Liver (tissue), 9 donors: ENCODE data around the gene PRRG1. TPM values are rescaled to one million over a fixed set of nuclear protein-coding genes. Genes with fewer than 3 reads are reported as not detected.

ENCODE experiments used
- DNase-seq: peaks from one replicate; pipeline ENCODE4 v3.0.0-alpha.2; 2017; ENCODE audit warnings: low spot score
- H3K27ac ChIP-seq, 2 donors: one replicate each; pipeline ENCODE4 v1.7.0; 2013; ENCODE audit warnings: inconsistent platforms in 2 of 2, low read length in 2 of 2, control low read depth in 1 of 2, low read depth in 1 of 2, mild to moderate bottlenecking in 1 of 2
- H3K27me3 ChIP-seq, 4 donors: one replicate each; pipeline versions ENCODE4 v1.6.1 to v1.7.0; 2013; ENCODE audit warnings: low read length in 3 of 4, inconsistent platforms in 1 of 4, mild to moderate bottlenecking in 1 of 4, moderate library complexity in 1 of 4; ENCODE audit not compliant: control insufficient read depth in 4 of 4, insufficient read depth in 4 of 4
- H3K36me3 ChIP-seq, 4 donors: one replicate each; pipeline versions ENCODE4 v1.6.1 to v1.7.0; 2013; ENCODE audit warnings: low read length in 3 of 4, mild to moderate bottlenecking in 3 of 4, low read depth in 1 of 4, moderate library complexity in 1 of 4; ENCODE audit not compliant: control insufficient read depth in 4 of 4, insufficient read depth in 3 of 4
- H3K4me1 ChIP-seq, 4 donors: one replicate each; pipeline versions ENCODE4 v1.6.1 to v1.7.0; 2013; ENCODE audit warnings: low read length in 3 of 4, mild to moderate bottlenecking in 3 of 4, moderate library complexity in 1 of 4; ENCODE audit not compliant: control insufficient read depth in 4 of 4, insufficient read depth in 4 of 4
- H3K4me3 ChIP-seq, 3 donors: one replicate each; pipeline versions ENCODE4 v1.6.1 to v1.7.0; 2013; ENCODE audit warnings: low read length in 3 of 3, control low read depth in 1 of 3, low read depth in 1 of 3, mild to moderate bottlenecking in 1 of 3
- H3K9ac ChIP-seq, 2 donors: one replicate each; pipeline ENCODE4 v1.7.0; 2013; ENCODE audit warnings: low read length in 2 of 2, mild to moderate bottlenecking in 2 of 2, moderate library complexity in 2 of 2, control low read depth in 1 of 2, low read depth in 1 of 2
- H3K9me3 ChIP-seq, 4 donors: one replicate each; pipeline versions ENCODE4 v1.6.1 to v1.7.0; 2013; ENCODE audit warnings: low read length in 3 of 4; ENCODE audit not compliant: control insufficient read depth in 4 of 4
- EGR1 ChIP-seq, 2 donors: IDR thresholded peaks; 2 replicates each; pipeline ENCODE4 v1.6.1; 2016 to 2018; ENCODE audit warnings: antibody characterized with exemption in 2 of 2, low read depth in 2 of 2
- FOXA1 ChIP-seq: IDR thresholded peaks from 2 replicates; pipeline ENCODE4 v1.6.1; 2016; ENCODE audit warnings: antibody characterized with exemption
- GABPA ChIP-seq, 2 donors: IDR thresholded peaks in 1 of 2; conservative IDR thresholded peaks in 1 of 2; 2 replicates each; pipeline ENCODE4 v1.6.1; 2016; ENCODE audit warnings: antibody characterized with exemption in 2 of 2, mild to moderate bottlenecking in 1 of 2, moderate library complexity in 1 of 2
- HNF4A ChIP-seq, 2 donors: conservative IDR thresholded peaks; 2 replicates each; pipeline ENCODE4 v1.6.1; 2016; ENCODE audit warnings: antibody characterized with exemption in 2 of 2, mild to moderate bottlenecking in 2 of 2
- HNF4G ChIP-seq: IDR thresholded peaks from 2 replicates; pipeline ENCODE4 v1.6.1; 2016; ENCODE audit warnings: antibody characterized with exemption
- JUND ChIP-seq, 2 donors: IDR thresholded peaks; 2 replicates each; pipeline ENCODE4 v1.6.1; 2016; ENCODE audit warnings: antibody characterized with exemption in 2 of 2
- MAX ChIP-seq: IDR thresholded peaks from 2 replicates; pipeline ENCODE4 v1.6.1; 2016; ENCODE audit warnings: antibody characterized with exemption
- RXRA ChIP-seq, 2 donors: IDR thresholded peaks; 2 replicates each; pipeline ENCODE4 v1.6.1; 2017 to 2018; ENCODE audit warnings: antibody characterized with exemption in 2 of 2, mild to moderate bottlenecking in 1 of 2
- SP1 ChIP-seq: IDR thresholded peaks from 2 replicates; pipeline ENCODE4 v1.6.1; 2018; ENCODE audit warnings: antibody characterized with exemption, mild to moderate bottlenecking
- TAF1 ChIP-seq: conservative IDR thresholded peaks from 2 replicates; pipeline ENCODE4 v1.6.1; 2016; ENCODE audit warnings: antibody characterized with exemption, mild to moderate bottlenecking
- YY1 ChIP-seq: IDR thresholded peaks from 2 replicates; pipeline ENCODE4 v1.6.1; 2016; ENCODE audit warnings: antibody characterized with exemption, mild to moderate bottlenecking
- WGBS: extraction: QIAGEN DNeasy Blood & Tissue Kit; methylation state at CpG from one replicate; pipeline ENCODE4 v1.1.7; 2013; 5-methylcytosine and 5-hydroxymethylcytosine counted together
- polyA plus RNA-seq, 2 donors: library from polyadenylated mRNA; stranded (reverse) in 1 of 2; unstranded in 1 of 2; fragments of 200-250 nt in 1 of 2; fragments of >200 nt in 1 of 2; fragmentation: Nextera tagmentation in 1 of 2; extraction: Ambion mirVana in 1 of 2; gene quantifications; one replicate each; pipeline versions ENCODE4 v1.2.1 to v1.2.3, GENCODE V29; 2013 to 2015
- total RNA-seq, 2 donors: library from RNA; depleted of rRNA; stranded (reverse); fragments of >200 nt; gene quantifications; one replicate each; pipeline ENCODE4 v1.2.3, GENCODE V29; 2014
- TF ChIP-seq, protein P1 (sequence below): IDR thresholded peaks from 2 replicates; pipeline ENCODE4 v1.6.1; 2016; ENCODE audit warnings: antibody characterized with exemption, mild to moderate bottlenecking
- TF ChIP-seq, protein P2 (sequence below): IDR thresholded peaks from 2 replicates; pipeline ENCODE4 v1.6.1; 2016; ENCODE audit warnings: antibody characterized with exemption
- TF ChIP-seq, protein P3 (sequence below): IDR thresholded peaks from 2 replicates; pipeline ENCODE4 v1.6.1; 2016; ENCODE audit warnings: antibody characterized with exemption
- donor health status: healthy.
- donor health status: healthy.
- donor health status: healthy.
- donor health status: healthy.
- donor health status: healthy.

The PRRG1 gene
- total and polyA plus RNA-seq, 4 donors = 1.2 to 6.6 (median 1.8) TPM

DNA sequence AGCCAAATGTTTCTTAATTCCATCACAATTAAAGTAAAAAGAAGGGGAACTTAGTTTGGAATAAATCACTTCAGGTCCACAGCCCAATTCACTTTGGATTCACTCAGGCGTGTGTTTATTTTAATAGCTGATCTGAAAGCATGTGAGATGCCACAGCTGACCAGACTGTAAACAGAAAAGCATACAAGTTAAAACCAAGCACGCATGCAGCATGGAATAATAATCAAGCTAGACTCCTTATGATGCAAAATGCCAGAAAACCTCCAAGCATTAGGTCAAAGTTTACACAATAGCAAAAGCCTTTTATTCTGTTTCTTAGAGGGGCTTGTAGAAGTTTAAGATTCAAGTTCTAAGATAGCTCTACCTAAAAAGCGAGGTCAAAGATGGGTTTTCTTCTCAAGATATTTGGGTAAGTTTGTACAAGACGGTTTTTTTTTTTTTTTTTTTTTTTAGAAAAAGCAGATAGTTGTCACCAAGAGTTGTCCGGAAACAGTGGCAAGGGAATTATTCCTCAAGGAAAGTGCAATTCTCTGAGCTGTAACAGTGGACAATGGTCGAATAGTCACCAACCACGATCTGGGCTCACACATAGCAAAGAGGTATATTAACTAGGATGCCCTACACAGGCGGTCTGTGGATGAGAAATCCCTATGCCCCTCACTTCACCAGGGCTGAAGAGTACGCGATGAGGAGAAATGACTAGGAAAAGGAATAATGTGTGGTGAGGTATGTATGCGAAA lies 763 bp upstream of the PRRG1 start:
- Histone ChIP-seq H3K4me3 (peak overlapping the region; percentile 18 to 70 (median 64)), H3K36me3 (no peaks in the 10 kb centered on the region), H3K27me3 (no peaks in the 10 kb centered on the region), H3K27ac (peak overlapping the region; percentile 77 to 84), H3K9me3 (no peaks in the 10 kb centered on the region), H3K4me1 (peaks cover 0 to 17% (median 4%) of the 10 kb centered on the region in 4 donors), H3K9ac (no peak overlapping the region)
- 22% methylated on average over 11 of the region's 11 CpGs for WGBS
- TF ChIP-seq FOXA1 (no peak), YY1 (no peak), GABPA (IDR thresholded peaks at IDR 0.05 in 1 of 2, conservative IDR thresholded peaks at IDR 0.05 in 1 of 2) (no peak), HNF4A (conservative IDR thresholded peaks at IDR 0.05) (no peak)
- DNase-seq = no peak

DNA sequence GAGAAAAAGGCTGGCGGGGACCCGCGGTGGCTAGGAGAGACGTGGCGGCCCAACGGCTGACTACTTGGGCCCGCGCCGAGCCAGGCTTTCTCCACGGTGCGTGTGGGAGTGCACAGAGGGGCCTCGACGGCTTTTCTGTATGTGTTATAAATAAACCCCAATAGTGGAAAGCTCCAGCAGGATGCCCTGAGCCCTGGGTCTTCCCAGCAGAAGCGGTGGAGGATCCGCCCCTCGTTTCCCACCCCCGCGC lies 268 bp upstream of the PRRG1 start:
- 2% methylated on average over 18 of the region's 18 CpGs for WGBS
- Histone ChIP-seq H3K9me3 (no peaks in the 10 kb centered on the region), H3K36me3 (no peaks in the 10 kb centered on the region), H3K4me3 (peak overlapping the region; percentile 18 to 70 (median 64)), H3K9ac (no peak overlapping the region), H3K27ac (peak overlapping the region; percentile 77 to 84), H3K27me3 (no peaks in the 10 kb centered on the region), H3K4me1 (peaks cover 0 to 17% (median 4%) of the 10 kb centered on the region in 4 donors)
- DNase-seq = no peak
- TF ChIP-seq YY1 (no peak), HNF4A (conservative IDR thresholded peaks at IDR 0.05) (no peak), EGR1 (IDR thresholded peaks at IDR 0.05; ENCODE audit: low read depth in 2 of 2) (peak in 1 of 2 donors; percentile 16), RXRA (IDR thresholded peaks at IDR 0.05) (no peak)
- TF ChIP-seq, protein P1, sequence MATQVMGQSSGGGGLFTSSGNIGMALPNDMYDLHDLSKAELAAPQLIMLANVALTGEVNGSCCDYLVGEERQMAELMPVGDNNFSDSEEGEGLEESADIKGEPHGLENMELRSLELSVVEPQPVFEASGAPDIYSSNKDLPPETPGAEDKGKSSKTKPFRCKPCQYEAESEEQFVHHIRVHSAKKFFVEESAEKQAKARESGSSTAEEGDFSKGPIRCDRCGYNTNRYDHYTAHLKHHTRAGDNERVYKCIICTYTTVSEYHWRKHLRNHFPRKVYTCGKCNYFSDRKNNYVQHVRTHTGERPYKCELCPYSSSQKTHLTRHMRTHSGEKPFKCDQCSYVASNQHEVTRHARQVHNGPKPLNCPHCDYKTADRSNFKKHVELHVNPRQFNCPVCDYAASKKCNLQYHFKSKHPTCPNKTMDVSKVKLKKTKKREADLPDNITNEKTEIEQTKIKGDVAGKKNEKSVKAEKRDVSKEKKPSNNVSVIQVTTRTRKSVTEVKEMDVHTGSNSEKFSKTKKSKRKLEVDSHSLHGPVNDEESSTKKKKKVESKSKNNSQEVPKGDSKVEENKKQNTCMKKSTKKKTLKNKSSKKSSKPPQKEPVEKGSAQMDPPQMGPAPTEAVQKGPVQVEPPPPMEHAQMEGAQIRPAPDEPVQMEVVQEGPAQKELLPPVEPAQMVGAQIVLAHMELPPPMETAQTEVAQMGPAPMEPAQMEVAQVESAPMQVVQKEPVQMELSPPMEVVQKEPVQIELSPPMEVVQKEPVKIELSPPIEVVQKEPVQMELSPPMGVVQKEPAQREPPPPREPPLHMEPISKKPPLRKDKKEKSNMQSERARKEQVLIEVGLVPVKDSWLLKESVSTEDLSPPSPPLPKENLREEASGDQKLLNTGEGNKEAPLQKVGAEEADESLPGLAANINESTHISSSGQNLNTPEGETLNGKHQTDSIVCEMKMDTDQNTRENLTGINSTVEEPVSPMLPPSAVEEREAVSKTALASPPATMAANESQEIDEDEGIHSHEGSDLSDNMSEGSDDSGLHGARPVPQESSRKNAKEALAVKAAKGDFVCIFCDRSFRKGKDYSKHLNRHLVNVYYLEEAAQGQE = no peak

DNA sequence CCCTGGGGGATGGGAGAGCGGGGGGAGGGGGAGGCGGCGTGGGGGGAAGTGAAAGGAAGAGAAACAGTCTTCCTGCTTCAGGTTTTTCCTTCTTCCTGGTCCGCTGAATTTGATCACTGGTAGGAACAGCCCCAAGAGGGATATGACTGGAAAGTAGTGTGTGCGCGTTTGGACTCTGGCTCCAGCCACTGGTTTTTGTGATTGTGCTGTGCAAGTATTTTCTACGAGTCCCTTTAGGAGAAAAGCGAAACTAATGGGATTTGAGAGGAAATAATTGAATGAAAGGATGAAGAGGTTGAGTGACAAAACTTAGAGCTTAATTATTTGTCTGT lies 836 bp downstream of the PRRG1 start:
- Histone ChIP-seq H3K9ac (peak overlapping the region; percentile 37 to 66), H3K4me1 (peaks cover 0 to 17% (median 4%) of the 10 kb centered on the region in 4 donors), H3K4me3 (peak overlapping the region; percentile 70 to 71 (median 71)), H3K27me3 (no peaks in the 10 kb centered on the region), H3K9me3 (no peaks in the 10 kb centered on the region), H3K27ac (peak overlapping the region; percentile 83 to 91), H3K36me3 (no peaks in the 10 kb centered on the region)
- no peak for DNase-seq
- under 1% methylated on average over 8 of the region's 8 CpGs for WGBS
- TF ChIP-seq RXRA (IDR thresholded peaks at IDR 0.05) (peak in 1 of 2 donors; percentile 5), HNF4G (no peak), MAX (peak; percentile 16), JUND (IDR thresholded peaks at IDR 0.05) (no peak), YY1 (no peak), HNF4A (conservative IDR thresholded peaks at IDR 0.05) (no peak), FOXA1 (no peak), SP1 (no peak), GABPA (IDR thresholded peaks at IDR 0.05 in 1 of 2, conservative IDR thresholded peaks at IDR 0.05 in 1 of 2) (no peak), TAF1 (no peak)
- TF ChIP-seq, protein P2, sequence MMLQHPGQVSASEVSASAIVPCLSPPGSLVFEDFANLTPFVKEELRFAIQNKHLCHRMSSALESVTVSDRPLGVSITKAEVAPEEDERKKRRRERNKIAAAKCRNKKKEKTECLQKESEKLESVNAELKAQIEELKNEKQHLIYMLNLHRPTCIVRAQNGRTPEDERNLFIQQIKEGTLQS = no peak
- TF ChIP-seq, protein P3, sequence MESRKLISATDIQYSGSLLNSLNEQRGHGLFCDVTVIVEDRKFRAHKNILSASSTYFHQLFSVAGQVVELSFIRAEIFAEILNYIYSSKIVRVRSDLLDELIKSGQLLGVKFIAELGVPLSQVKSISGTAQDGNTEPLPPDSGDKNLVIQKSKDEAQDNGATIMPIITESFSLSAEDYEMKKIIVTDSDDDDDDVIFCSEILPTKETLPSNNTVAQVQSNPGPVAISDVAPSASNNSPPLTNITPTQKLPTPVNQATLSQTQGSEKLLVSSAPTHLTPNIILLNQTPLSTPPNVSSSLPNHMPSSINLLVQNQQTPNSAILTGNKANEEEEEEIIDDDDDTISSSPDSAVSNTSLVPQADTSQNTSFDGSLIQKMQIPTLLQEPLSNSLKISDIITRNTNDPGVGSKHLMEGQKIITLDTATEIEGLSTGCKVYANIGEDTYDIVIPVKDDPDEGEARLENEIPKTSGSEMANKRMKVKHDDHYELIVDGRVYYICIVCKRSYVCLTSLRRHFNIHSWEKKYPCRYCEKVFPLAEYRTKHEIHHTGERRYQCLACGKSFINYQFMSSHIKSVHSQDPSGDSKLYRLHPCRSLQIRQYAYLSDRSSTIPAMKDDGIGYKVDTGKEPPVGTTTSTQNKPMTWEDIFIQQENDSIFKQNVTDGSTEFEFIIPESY = no peak
- TF ChIP-seq, protein P1 = no peak
